ENCODE results near the gene LGI2. TPM values are rescaled to one million over a fixed set of nuclear protein-coding genes. Genes with fewer than 3 reads are reported as not detected.

Gene LGI2
- total RNA-seq, 1 donor from 2014 or later = 0.18 TPM

DNA sequence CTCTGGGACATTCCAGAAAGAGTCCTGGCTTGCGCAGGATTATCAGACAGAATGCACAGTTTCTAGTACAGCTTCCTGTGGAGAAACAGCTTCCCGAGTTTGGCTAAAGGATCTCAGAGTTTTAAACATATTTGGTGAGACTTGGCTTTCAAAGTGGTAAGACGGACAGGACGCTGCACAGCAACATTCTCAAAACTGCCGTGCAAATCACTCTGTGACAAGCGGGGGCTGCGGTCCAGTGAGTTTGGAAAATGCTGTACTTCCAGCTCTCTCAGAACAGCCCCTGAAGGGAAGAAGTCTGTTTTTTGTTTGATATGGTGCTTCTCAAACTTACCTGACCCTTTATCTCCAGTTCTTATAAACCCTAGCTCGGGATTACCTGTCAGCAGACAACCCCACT, 18.1 kb downstream of the LGI2 start:
- H3K4me1 Mint-ChIP-seq (ENCODE audit: unreplicated experiment) = peaks cover 7% of the 10 kb centered on the region
- H3K27me3 Mint-ChIP-seq (ENCODE audit: unreplicated experiment) = peaks cover 2% of the 10 kb centered on the region
- no peak for DNase-seq (ENCODE audit: low spot score)
- H3K9me3 Mint-ChIP-seq (ENCODE audit: unreplicated experiment) = no peaks in the 10 kb centered on the region
- TF ChIP-seq, protein P1, sequence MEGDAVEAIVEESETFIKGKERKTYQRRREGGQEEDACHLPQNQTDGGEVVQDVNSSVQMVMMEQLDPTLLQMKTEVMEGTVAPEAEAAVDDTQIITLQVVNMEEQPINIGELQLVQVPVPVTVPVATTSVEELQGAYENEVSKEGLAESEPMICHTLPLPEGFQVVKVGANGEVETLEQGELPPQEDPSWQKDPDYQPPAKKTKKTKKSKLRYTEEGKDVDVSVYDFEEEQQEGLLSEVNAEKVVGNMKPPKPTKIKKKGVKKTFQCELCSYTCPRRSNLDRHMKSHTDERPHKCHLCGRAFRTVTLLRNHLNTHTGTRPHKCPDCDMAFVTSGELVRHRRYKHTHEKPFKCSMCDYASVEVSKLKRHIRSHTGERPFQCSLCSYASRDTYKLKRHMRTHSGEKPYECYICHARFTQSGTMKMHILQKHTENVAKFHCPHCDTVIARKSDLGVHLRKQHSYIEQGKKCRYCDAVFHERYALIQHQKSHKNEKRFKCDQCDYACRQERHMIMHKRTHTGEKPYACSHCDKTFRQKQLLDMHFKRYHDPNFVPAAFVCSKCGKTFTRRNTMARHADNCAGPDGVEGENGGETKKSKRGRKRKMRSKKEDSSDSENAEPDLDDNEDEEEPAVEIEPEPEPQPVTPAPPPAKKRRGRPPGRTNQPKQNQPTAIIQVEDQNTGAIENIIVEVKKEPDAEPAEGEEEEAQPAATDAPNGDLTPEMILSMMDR (IDR thresholded peaks at IDR 0.05; ENCODE audit: unreplicated experiment) = no peak
- H3K27ac Mint-ChIP-seq (ENCODE audit: unreplicated experiment) = no peak overlapping the region
- H3K36me3 Mint-ChIP-seq (ENCODE audit: low read depth, unreplicated experiment) = no peaks in the 10 kb centered on the region
- no peak overlapping the region for H3K4me3 Mint-ChIP-seq (ENCODE audit: unreplicated experiment)

DNA sequence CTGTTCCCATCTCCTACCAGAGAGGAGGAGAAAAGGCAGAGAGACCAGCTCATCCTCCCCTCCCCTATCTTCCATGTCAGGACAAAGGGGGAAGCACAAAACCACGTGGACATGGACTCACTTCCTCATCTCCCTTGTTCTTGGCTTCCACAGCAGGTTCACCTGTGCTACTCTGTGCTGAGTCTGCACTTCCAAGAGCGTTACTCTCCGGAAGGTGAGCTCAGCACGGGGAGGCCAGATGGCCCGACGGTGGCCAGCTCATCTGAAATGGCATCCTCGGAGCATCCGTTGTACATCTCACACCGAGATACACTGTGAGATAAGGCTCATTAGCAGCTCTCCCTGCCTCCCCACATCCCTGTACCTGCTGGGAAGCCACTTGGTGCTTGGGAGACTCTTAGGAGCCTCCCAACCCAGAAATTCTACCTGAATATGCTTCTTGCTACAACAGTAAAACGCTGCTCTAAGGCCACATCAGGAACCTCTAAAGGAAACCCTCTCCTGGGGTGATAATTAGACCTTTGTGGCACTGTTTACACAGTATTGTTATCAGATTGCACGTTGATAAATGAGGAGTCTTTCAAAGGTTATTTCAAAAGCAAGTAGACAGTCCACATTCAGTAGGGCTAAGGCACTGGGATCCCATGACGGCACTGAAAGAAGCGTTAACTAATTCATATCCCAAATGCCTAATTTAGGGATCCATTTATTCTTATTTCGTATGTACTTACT, 19.4 kb downstream of the LGI2 start:
- Mint-ChIP-seq H3K36me3 (ENCODE audit: low read depth, unreplicated experiment) (no peaks in the 10 kb centered on the region), H3K27me3 (ENCODE audit: unreplicated experiment) (peaks cover 2% of the 10 kb centered on the region), H3K9me3 (ENCODE audit: unreplicated experiment) (no peaks in the 10 kb centered on the region), H3K4me3 (ENCODE audit: unreplicated experiment) (no peak overlapping the region), H3K4me1 (ENCODE audit: unreplicated experiment) (peaks cover 7% of the 10 kb centered on the region), H3K27ac (ENCODE audit: unreplicated experiment) (no peak overlapping the region)
- no peak for DNase-seq (ENCODE audit: low spot score)
- TF ChIP-seq, protein P1 (IDR thresholded peaks at IDR 0.05; ENCODE audit: unreplicated experiment) = no peak

DNA sequence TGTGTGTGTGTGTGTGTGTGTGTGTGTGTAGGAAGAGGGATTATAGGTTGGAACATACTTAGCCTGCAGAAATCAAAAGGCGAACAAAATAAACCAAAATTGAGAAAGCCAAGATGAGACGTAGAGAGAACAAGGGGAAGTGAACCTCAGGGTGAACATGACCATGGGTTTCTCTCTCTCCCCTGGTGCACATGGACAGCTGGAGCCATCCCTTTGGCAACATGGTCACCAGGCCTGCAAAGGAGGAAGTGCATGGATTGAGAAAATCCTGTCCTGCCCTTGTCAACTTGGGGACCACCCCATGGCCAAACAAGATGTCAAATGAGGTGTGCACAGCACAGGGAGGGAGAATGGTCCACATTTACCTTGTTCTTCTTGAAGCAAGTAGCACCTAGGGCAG, 23.1 kb downstream of the LGI2 start:
- Mint-ChIP-seq H3K9me3 (ENCODE audit: unreplicated experiment) (no peaks in the 10 kb centered on the region), H3K4me1 (ENCODE audit: unreplicated experiment) (peaks cover 7% of the 10 kb centered on the region), H3K27me3 (ENCODE audit: unreplicated experiment) (peaks cover 2% of the 10 kb centered on the region), H3K4me3 (ENCODE audit: unreplicated experiment) (peak overlapping the region; percentile 15), H3K27ac (ENCODE audit: unreplicated experiment) (no peak overlapping the region), H3K36me3 (ENCODE audit: low read depth, unreplicated experiment) (no peaks in the 10 kb centered on the region)
- TF ChIP-seq, protein P1 (IDR thresholded peaks at IDR 0.05; ENCODE audit: unreplicated experiment) = no peak
- DNase-seq (ENCODE audit: low spot score) = no peak

DNA sequence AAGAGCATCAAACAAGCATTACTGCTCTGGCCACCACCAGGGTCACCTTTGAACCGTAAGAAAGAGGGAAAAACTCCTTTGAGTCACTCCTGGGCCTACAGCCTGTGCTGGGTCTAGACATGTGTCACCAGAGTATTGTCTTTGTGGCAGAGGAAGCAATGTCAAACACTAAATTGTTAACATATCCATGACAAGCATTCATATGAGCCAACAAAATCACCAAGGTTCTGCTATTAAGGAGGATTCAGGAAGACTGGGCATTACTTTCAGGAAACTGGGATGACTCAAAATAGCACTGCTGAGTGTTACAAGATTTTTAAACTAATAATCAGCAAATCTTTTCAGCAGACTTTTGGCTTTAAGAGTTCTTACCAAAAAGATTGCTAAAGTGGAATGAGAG, 28.1 kb downstream of the LGI2 start:
- DNase-seq (ENCODE audit: low spot score) = no peak
- TF ChIP-seq, protein P1 (IDR thresholded peaks at IDR 0.05; ENCODE audit: unreplicated experiment) = no peak
- Mint-ChIP-seq H3K36me3 (ENCODE audit: low read depth, unreplicated experiment) (no peaks in the 10 kb centered on the region), H3K27me3 (ENCODE audit: unreplicated experiment) (no peaks in the 10 kb centered on the region), H3K9me3 (ENCODE audit: unreplicated experiment) (no peaks in the 10 kb centered on the region), H3K27ac (ENCODE audit: unreplicated experiment) (no peak overlapping the region), H3K4me3 (ENCODE audit: unreplicated experiment) (no peak overlapping the region), H3K4me1 (ENCODE audit: unreplicated experiment) (peaks cover 12% of the 10 kb centered on the region)

DNA sequence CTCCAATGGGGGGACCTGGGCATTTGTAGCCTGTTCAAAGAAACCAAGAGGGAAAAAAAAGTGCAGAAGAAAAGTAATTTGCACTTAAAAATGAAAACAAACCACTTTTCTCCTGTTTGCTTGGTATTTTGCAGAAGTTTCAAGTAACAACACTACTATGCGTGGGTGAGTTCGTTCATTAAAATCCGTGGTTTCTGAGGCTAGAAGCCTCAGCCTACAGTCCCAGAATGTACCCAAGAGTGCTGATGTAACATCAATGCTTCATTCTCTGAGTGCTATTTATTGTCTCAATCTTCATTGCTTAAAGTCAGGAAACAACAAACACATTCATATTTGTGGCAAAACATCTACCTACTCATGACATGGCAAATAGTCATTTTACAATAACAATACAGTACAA, 29.2 kb downstream of the LGI2 start:
- Mint-ChIP-seq H3K4me1 (ENCODE audit: unreplicated experiment) (peaks cover 12% of the 10 kb centered on the region), H3K9me3 (ENCODE audit: unreplicated experiment) (no peaks in the 10 kb centered on the region), H3K36me3 (ENCODE audit: low read depth, unreplicated experiment) (no peaks in the 10 kb centered on the region), H3K27me3 (ENCODE audit: unreplicated experiment) (no peaks in the 10 kb centered on the region), H3K27ac (ENCODE audit: unreplicated experiment) (no peak overlapping the region), H3K4me3 (ENCODE audit: unreplicated experiment) (no peak overlapping the region)
- DNase-seq (ENCODE audit: low spot score) = no peak
- TF ChIP-seq, protein P1 (IDR thresholded peaks at IDR 0.05; ENCODE audit: unreplicated experiment) = no peak

All from endothelial cell (in vitro differentiated cells).